HCT116 (cell line): ENCODE measurements around the gene SYNRG. TPM values are rescaled to one million over a fixed set of nuclear protein-coding genes. Genes with fewer than 3 reads are reported as not detected.
A peak's percentile ranks its signal among the peaks of the same experiment; 100 is the strongest.

Experiments
- ATAC-seq: fragments of 200-7000 bp; cut with Tn5 transposase; 2 replicates; pipeline ENCODE4 v1.9.1; 2020; ENCODE audit warnings: mild to moderate bottlenecking, moderate library complexity
- BruUV-seq: library from RNA; stranded (reverse); fragments of 400-500 nt; replicated peaks from 2 replicates; lab custom pipeline; 2021; lab: Mats Ljungman, UMichigan
- CTCF ChIA-PET: fragments of 300-600 bp; sonication (Branson Sonifier 250); formaldehyde crosslinking; loops from one replicate; lab custom pipeline; 2021; ENCODE audit warnings: antibody characterized with exemption; lab: Charles Lee
- POLR2A ChIA-PET: fragments of 300-600, 350-600 bp; sonication (Branson Sonifier 250); formaldehyde crosslinking; loops from one replicate; lab custom pipeline; 2021; ENCODE audit warnings: antibody characterized with exemption; lab: Charles Lee
- RAD21 ChIA-PET, 2 experiments: fragments of 300-600 bp; sonication (Branson Sonifier 250); formaldehyde crosslinking; loops; one replicate each; lab custom pipeline; 2023; ENCODE audit warnings: low total read pairs in 2 of 2; ENCODE audit not compliant: uncharacterized antibody in 2 of 2, unreplicated experiment in 2 of 2, low non-redundant PET in 1 of 2; lab: Charles Lee
- DNase-seq: peaks from one replicate; pipeline ENCODE4 v3.0.0-alpha.2; 2010; ENCODE audit warnings: low read depth, low spot score
- H2AFZ ChIP-seq: fragments of 200-600 bp; shearing (Covaris generic), sonication (generic); 2 replicates; pipeline ENCODE4 v1.6.1; 2017; ENCODE audit warnings: low read depth, mixed run types, mixed read lengths, antibody characterized with exemption, low read length; ENCODE audit not compliant: poor library complexity, severe bottlenecking
- H3K27ac ChIP-seq: 2 replicates; pipeline ENCODE4 v1.5.1; 2012; ENCODE audit warnings: low read depth, low read length
- H3K27me3 ChIP-seq: fragments of 200-600 bp; sonication (generic); 2 replicates; pipeline ENCODE4 v1.6.1; 2016; ENCODE audit warnings: mixed run types, low read length, mixed read lengths; ENCODE audit not compliant: insufficient read depth
- H3K36me3 ChIP-seq, 2 experiments: fragments of 200-500 bp in 1 of 2; fragments of 200-600 bp in 1 of 2; sonication (Bioruptor generic) in 1 of 2; sonication (generic) in 1 of 2; 2 replicates each; pipeline versions ENCODE4 v1.5.1 to v1.6.1; 2014 to 2016; ENCODE audit warnings: low read length in 2 of 2, inconsistent platforms in 1 of 2, mixed read lengths in 1 of 2, mixed run types in 1 of 2; ENCODE audit not compliant: insufficient read depth in 2 of 2, control insufficient read depth in 1 of 2
- H3K4me1 ChIP-seq, 2 experiments: fragments of 200-600 bp in 1 of 2; sonication (generic) in 1 of 2; 2 replicates each; pipeline versions ENCODE4 v1.5.1 to v1.6.1; 2012 to 2017; ENCODE audit warnings: low read length in 2 of 2, inconsistent platforms in 1 of 2, mild to moderate bottlenecking in 1 of 2, mixed read lengths in 1 of 2, mixed run types in 1 of 2, moderate library complexity in 1 of 2; ENCODE audit not compliant: insufficient read depth in 2 of 2, control insufficient read depth in 1 of 2
- H3K4me2 ChIP-seq: fragments of 200-600 bp; sonication (generic); 2 replicates; pipeline ENCODE4 v1.6.1; 2017; ENCODE audit warnings: mixed run types, low read length, mixed read lengths
- H3K4me3 ChIP-seq, 2 experiments: fragments of 200-600 bp in 1 of 2; sonication (generic) in 1 of 2; replicated peaks in 1 of 2; 2 replicates each; pipeline ENCODE4 v1.5.1; 2011 to 2016; ENCODE audit warnings: low read length in 2 of 2, control low read depth in 1 of 2, low read depth in 1 of 2, mild to moderate bottlenecking in 1 of 2, mixed read lengths in 1 of 2, mixed run types in 1 of 2
- H3K79me2 ChIP-seq: fragments of 200-600 bp; sonication (generic); 2 replicates; pipeline ENCODE4 v1.6.1; 2017; ENCODE audit warnings: mild to moderate bottlenecking, mixed run types, low read length, moderate library complexity, mixed read lengths; ENCODE audit not compliant: insufficient read depth
- H3K9ac ChIP-seq: fragments of 200-600 bp; sonication (generic); 2 replicates; pipeline ENCODE4 v1.6.1; 2016; ENCODE audit warnings: low read length, mixed read lengths
- H3K9me2 ChIP-seq: fragments of 200-600 bp; sonication (generic), shearing (Covaris generic); 2 replicates; pipeline ENCODE4 v1.6.1; 2017; ENCODE audit warnings: mixed run types, mild to moderate bottlenecking, moderate library complexity; ENCODE audit not compliant: insufficient read depth
- H3K9me3 ChIP-seq, 2 experiments: fragments of 200-500 bp in 1 of 2; fragments of 200-600 bp in 1 of 2; sonication (Bioruptor generic) in 1 of 2; sonication (generic) in 1 of 2; 2 replicates each; pipeline ENCODE4 v1.6.1; 2014 to 2017; ENCODE audit warnings: low read length in 2 of 2, mixed read lengths in 2 of 2, inconsistent platforms in 1 of 2, low read depth in 1 of 2, mild to moderate bottlenecking in 1 of 2, mixed run types in 1 of 2, moderate library complexity in 1 of 2; ENCODE audit not compliant: control insufficient read depth in 1 of 2, insufficient read depth in 1 of 2
- H4K20me1 ChIP-seq: fragments of 200-600 bp; sonication (generic), shearing (Covaris generic); 2 replicates; pipeline ENCODE4 v1.6.1; 2017; ENCODE audit warnings: mixed run types, mild to moderate bottlenecking, moderate library complexity; ENCODE audit not compliant: insufficient read depth
- CBX3 ChIP-seq: IDR thresholded peaks from 2 replicates; pipeline ENCODE4 v1.6.1; 2012; ENCODE audit warnings: low read depth
- CTCF ChIP-seq, 3 experiments: fragments of 200-600 bp in 1 of 3; sonication (generic) in 1 of 3; IDR thresholded peaks in 2 of 3; conservative IDR thresholded peaks in 1 of 3; 2 replicates each; pipeline ENCODE4 v1.5.1; 2012 to 2017; ENCODE audit warnings: low read depth in 2 of 3, low read length in 2 of 3, antibody characterized with exemption in 1 of 3, borderline replicate concordance in 1 of 3, control low read depth in 1 of 3, mild to moderate bottlenecking in 1 of 3, mixed read lengths in 1 of 3, mixed run types in 1 of 3, moderate library complexity in 1 of 3; ENCODE audit not compliant: insufficient read depth in 1 of 3
- EGR1 ChIP-seq: IDR thresholded peaks from 2 replicates; pipeline ENCODE4 v1.6.1; 2012; ENCODE audit warnings: low read depth
- ELF1 ChIP-seq: IDR thresholded peaks from 2 replicates; pipeline ENCODE4 v1.6.1; 2012; ENCODE audit warnings: low read depth, borderline replicate concordance
- FOSL1 ChIP-seq: IDR thresholded peaks from 2 replicates; pipeline ENCODE4 v1.6.1; 2012; ENCODE audit warnings: low read depth
- JUND ChIP-seq: IDR thresholded peaks from 2 replicates; pipeline ENCODE4 v1.6.1; 2012
- POLR2A ChIP-seq: IDR thresholded peaks from 2 replicates; pipeline ENCODE4 v1.7.0; 2011; ENCODE audit warnings: borderline replicate concordance; ENCODE audit not compliant: insufficient read depth, insufficient read length; ENCODE audit errors: extremely low read depth
- RAD21 ChIP-seq: IDR thresholded peaks from 2 replicates; pipeline ENCODE4 v1.6.1; 2012; ENCODE audit warnings: low read depth, mild to moderate bottlenecking
- TCF7L2 ChIP-seq: IDR thresholded peaks from 2 replicates; pipeline ENCODE4 v1.7.0; 2011; ENCODE audit warnings: borderline replicate concordance, inconsistent platforms; ENCODE audit not compliant: insufficient read depth, insufficient read length; ENCODE audit errors: extremely low read depth
- YY1 ChIP-seq: IDR thresholded peaks from 2 replicates; pipeline ENCODE4 v1.6.1; 2011; ENCODE audit warnings: low read length, low read depth, moderate library complexity, mild to moderate bottlenecking; ENCODE audit not compliant: insufficient replicate concordance; ENCODE audit errors: extremely low read depth
- intact Hi-C: fragments of 100-400 bp; cut with micrococcal nuclease; formaldehyde crosslinking; loops from 2 replicates; pipeline ENCODE4 v1.10.0; 2022
- total RNA-seq: library from RNA; stranded (reverse); gene quantifications from one replicate; pipeline ENCODE4 v1.2.1, GENCODE V29; 2021; ENCODE audit not compliant: unreplicated experiment

Gene SYNRG
- total RNA-seq, 1 experiment from 2014 or later: 23.8 TPM

- no peak for TF ChIP-seq POLR2A
These were observed 102.1 kb downstream of the SYNRG start (continued) for GRCh38 chr17:37507111-37507510.

- Histone ChIP-seq H3K79me2 (peaks cover 88% of the 10 kb centered on the region), H2AFZ (no peak overlapping the region), H3K27ac (no peak overlapping the region), H3K4me1 (peaks cover 0 to 3% of the 10 kb centered on the region in 2 experiments; a peak in 1 of 4 replicates), H3K9me3 (no peaks in the 10 kb centered on the region), H3K9me2 (no peaks in the 10 kb centered on the region), H3K4me2 (no peak overlapping the region), H3K27me3 (no peaks in the 10 kb centered on the region), H3K36me3 (no peaks in the 10 kb centered on the region), H4K20me1 (no peaks in the 10 kb centered on the region), H3K4me3 (no peak overlapping the region), H3K9ac (no peak overlapping the region)
- ATAC-seq: peak; percentile 99
- BruUV-seq: no TSS peak
- DNase-seq: peak; percentile 23
- TF ChIP-seq ELF1 (no peak), YY1 (no peak), RAD21 (0 out of 2 replicates have a peak, but pooled peaks have one; percentile 21), EGR1 (no peak), JUND (no peak), CTCF (IDR thresholded peaks at IDR 0.05 in 2 of 3, conservative IDR thresholded peaks at IDR 0.05 in 1 of 3; ENCODE audit: borderline replicate concordance in 1 of 3, insufficient read depth in 1 of 3, low read depth in 2 of 3, low read length in 2 of 3) (peak; percentile 39 to 82 (median 63); a peak in 5 of 6 replicates), CBX3 (no peak), TCF7L2 (no peak), FOSL1 (no peak)
- POLR2A ChIA-PET: no interaction called here
- RAD21 ChIA-PET: no interaction called here
- CTCF ChIA-PET: interaction anchor here (0.6 to 1.7 kb wide), 4 partner anchors 12 to 133 kb away, joined by 3 to 5 read pairs (median 3); no protein-coding TSS in a partner anchor
- intact Hi-C loops: no loop called here
These were observed 102.5 kb downstream of the SYNRG start for GRCh38 chr17:37506678-37507077.
